GM12878 (cell line): ENCODE data around the gene NOS1. TPM values are rescaled to one million over a fixed set of nuclear protein-coding genes. Genes with fewer than 3 reads are reported as not detected.

Source experiments
- ATAC-seq: fragments of 200-7000 bp; cut with Tn5 transposase; 3 replicates; pipeline ENCODE4 v1.9.1; 2020; ENCODE audit warnings: mild to moderate bottlenecking, moderate library complexity
- BruUV-seq: library from RNA; stranded (reverse); fragments of 400-500 nt; replicated peaks from 2 replicates; lab custom pipeline; 2021; lab: Mats Ljungman, UMichigan
- CTCF ChIA-PET: fragments of 300-600 bp; sonication (Branson Sonifier 250); formaldehyde crosslinking; extraction: SDS; loops from one replicate; lab custom pipeline; 2021; ENCODE audit warnings: inconsistent platforms; lab: Yijun Ruan, JAX
- POLR2A ChIA-PET: fragments of 350-600 bp; formaldehyde crosslinking; extraction: SDS; loops from one replicate; lab custom pipeline; 2021; ENCODE audit warnings: inconsistent platforms; lab: Charles Lee
- RAD21 ChIA-PET: fragments of 300-600 bp; sonication (Branson Sonifier 250); formaldehyde crosslinking; loops from one replicate; lab custom pipeline; 2023; ENCODE audit warnings: antibody characterized with exemption; ENCODE audit not compliant: unreplicated experiment; lab: Charles Lee
- SMC1A ChIA-PET: fragments of 300-600 bp; sonication (Branson Sonifier 250); formaldehyde crosslinking; loops from one replicate; lab custom pipeline; 2023; ENCODE audit not compliant: unreplicated experiment, uncharacterized antibody; lab: Charles Lee
- DNase-seq: peaks from one replicate; pipeline ENCODE4 v3.0.0-alpha.2; 2011; ENCODE audit warnings: low read depth, low spot score
- FAIRE-seq: peaks from 3 replicates; lab custom pipeline; 2011; peaks lifted over from hg19 to GRCh38; lab: Jason Lieb, UNC
- H2AFZ ChIP-seq: 2 replicates; pipeline ENCODE4 v1.6.0; 2011; ENCODE audit warnings: low read depth, low read length, control low read depth; ENCODE audit not compliant: control insufficient read depth
- H3K27ac ChIP-seq: 2 replicates; pipeline ENCODE4 v1.5.1; 2011; ENCODE audit warnings: control low read depth; ENCODE audit not compliant: control insufficient read depth, insufficient read depth
- H3K27me3 ChIP-seq, 2 experiments: replicated peaks in 1 of 2; 2 replicates each; pipeline versions ENCODE4 v1.6.0 to v1.6.1; 2011; ENCODE audit warnings: low read length in 1 of 2; ENCODE audit not compliant: control insufficient read depth in 2 of 2, insufficient read depth in 2 of 2
- H3K36me3 ChIP-seq, 2 experiments: 2 replicates each; pipeline ENCODE4 v1.5.1; 2011; ENCODE audit warnings: low read length in 1 of 2; ENCODE audit not compliant: control insufficient read depth in 2 of 2, insufficient read depth in 2 of 2
- H3K4me1 ChIP-seq: 2 replicates; pipeline ENCODE4 v1.6.1; 2011; ENCODE audit warnings: mild to moderate bottlenecking, low read length, moderate library complexity, mixed read lengths; ENCODE audit not compliant: control insufficient read depth, insufficient read depth
- H3K4me2 ChIP-seq: 2 replicates; pipeline ENCODE4 v1.6.0; 2011; ENCODE audit warnings: control low read depth; ENCODE audit not compliant: control insufficient read depth, insufficient read depth
- H3K4me3 ChIP-seq: fragments of 200-600 bp; sonication (generic); 2 replicates; pipeline ENCODE4 v1.5.1; 2016
- H3K79me2 ChIP-seq: 2 replicates; pipeline ENCODE4 v1.6.0; 2011; ENCODE audit warnings: low read length; ENCODE audit not compliant: control insufficient read depth, insufficient read depth
- H3K9ac ChIP-seq: 2 replicates; pipeline ENCODE4 v1.8.0; 2011; ENCODE audit warnings: low read length, control low read depth, mixed read lengths; ENCODE audit not compliant: control insufficient read depth, insufficient read depth
- H3K9me3 ChIP-seq: replicated peaks from 3 replicates; pipeline ENCODE4 v1.5.1; 2011; ENCODE audit warnings: mild to moderate bottlenecking, low read length; ENCODE audit not compliant: control insufficient read depth, insufficient read depth
- H4K20me1 ChIP-seq: 2 replicates; pipeline ENCODE4 v1.6.0; 2011; ENCODE audit not compliant: control insufficient read depth, insufficient read depth
- BHLHE40 ChIP-seq, 2 experiments: fragments of 450-650 bp in 1 of 2; IDR thresholded peaks; 2 replicates each; pipeline ENCODE4 v1.6.1; 2011 to 2017; ENCODE audit warnings: low read depth in 2 of 2, borderline replicate concordance in 1 of 2, improper control_type of control experiment in 1 of 2, low read length in 1 of 2, mild to moderate bottlenecking in 1 of 2
- CBFB ChIP-seq: IDR thresholded peaks from 2 replicates; pipeline ENCODE4 v1.6.1; 2016; ENCODE audit warnings: antibody characterized with exemption, low read depth
- GATAD2B ChIP-seq: fragments of 450-650 bp; conservative IDR thresholded peaks from 2 replicates; pipeline ENCODE4 v1.6.1; 2017; ENCODE audit warnings: low read depth, mild to moderate bottlenecking, moderate library complexity
- KLF5 ChIP-seq: fragments of 450-650 bp; IDR thresholded peaks from 2 replicates; pipeline ENCODE4 v1.6.1; 2014; ENCODE audit warnings: mild to moderate bottlenecking; ENCODE audit not compliant: partially characterized antibody
- MEF2A ChIP-seq: IDR thresholded peaks from 2 replicates; pipeline ENCODE4 v1.6.1; 2011; ENCODE audit warnings: low read depth, mild to moderate bottlenecking, low read length, moderate library complexity; ENCODE audit not compliant: insufficient read depth
- MEF2B ChIP-seq: fragments of 450-650 bp; IDR thresholded peaks from 2 replicates; pipeline ENCODE4 v1.6.1; 2018; ENCODE audit warnings: mild to moderate bottlenecking, moderate library complexity; ENCODE audit not compliant: partially characterized antibody, poor library complexity, severe bottlenecking
- MXI1 ChIP-seq: fragments of 150-350 bp; IDR thresholded peaks from 2 replicates; pipeline ENCODE4 v1.6.1; 2011; ENCODE audit warnings: low read depth, mild to moderate bottlenecking, inconsistent platforms, low read length, improper control_type of control experiment
- NR2C1 ChIP-seq: fragments of 450-650 bp; IDR thresholded peaks from 2 replicates; pipeline ENCODE4 v1.6.1; 2017; ENCODE audit warnings: antibody characterized with exemption, mild to moderate bottlenecking, moderate library complexity
- NRF1 ChIP-seq: conservative IDR thresholded peaks from 2 replicates; pipeline ENCODE4 v1.6.1; 2011; ENCODE audit warnings: mild to moderate bottlenecking, low read depth, low read length, improper control_type of control experiment
- RUNX3 ChIP-seq: IDR thresholded peaks from 2 replicates; pipeline ENCODE4 v1.6.1; 2012; ENCODE audit warnings: low read length, inconsistent platforms
- WGBS: methylation state at CpG from one replicate; pipeline ENCODE4 v1.1.6; 2016; ENCODE audit warnings: low lambda C conversion rate; ENCODE audit not compliant: insufficient replicate concordance, insufficient coverage; ENCODE audit errors: missing lambda C conversion rate; 5-methylcytosine and 5-hydroxymethylcytosine counted together
- in situ Hi-C: fragments of 300-500 bp; cut with MboI; formaldehyde crosslinking; loops from 9 replicates; pipeline ENCODE4 v1.14.3; 2018; ENCODE audit warnings: mixed read lengths
- intact Hi-C: fragments of 100-400 bp; cut with micrococcal nuclease; formaldehyde crosslinking; loops from one replicate; pipeline ENCODE4 v1.14.2; 2022; ENCODE audit not compliant: unreplicated experiment
- polyA plus RNA-seq, 11 experiments: library from polyadenylated mRNA; depleted of rRNA in 4 of 11; unstranded in 6 of 11; stranded (reverse) in 5 of 11; fragments of >200 nt; fragmentation: Nextera tagmentation in 4 of 11; fragmentation: Illumina TruSeq in 1 of 11; extraction: Ambion mirVana in 4 of 11; extraction: Trizol in 1 of 11; gene quantifications; 1 replicate in 1 of 11; 2 replicates in 10 of 11; pipeline versions ENCODE4 v1.2.1 to v1.2.3, GENCODE V29; 2011 to 2016; ENCODE audit warnings: inconsistent platforms in 2 of 11, missing spikeins in 2 of 11, low read depth in 1 of 11
- total RNA-seq, 4 experiments: library from RNA; depleted of rRNA in 3 of 4; stranded (reverse); fragments of >200 nt in 3 of 4; fragmentation: Illumina TruSeq in 1 of 4; extraction: Trizol in 1 of 4; gene quantifications; 2 replicates each; pipeline versions ENCODE4 v1.2.1 to v1.2.3, GENCODE V29; 2013 to 2021

Gene NOS1
- total and polyA plus RNA-seq, 10 of the 15 experiments (the other 5 are each of a cell fraction or from before 2014, with no cell fraction given) = under 0.01 to 0.04 (median 0.01) TPM; not detected in 7

GRCh38 chr12:117255386-117255785 lies 106.0 kb downstream of the NOS1 start:
- BruUV-seq = no TSS peak
- Histone ChIP-seq H3K4me1 (no peaks in the 10 kb centered on the region), H3K79me2 (no peaks in the 10 kb centered on the region), H3K4me3 (no peak overlapping the region), H2AFZ (no peak overlapping the region), H3K36me3 (no peaks in the 10 kb centered on the region), H3K9me3 (no peaks in the 10 kb centered on the region; the same call in 2 of the 3 replicates)
- intact Hi-C loops = no loop called here
- ChIA-PET POLR2A (no interaction called here), RAD21 (no interaction called here)
- TF ChIP-seq NR2C1 (peak; percentile 25; the same call in 1 of the 2 replicates), MEF2B (peak; percentile 17), GATAD2B (no peak), MEF2A (peak; percentile 64; the same call in 1 of the 2 replicates), BHLHE40 (IDR thresholded peaks at IDR 0.05; ENCODE audit: borderline replicate concordance in 1 of 2, low read depth in 2 of 2, low read length in 1 of 2) (peak; percentile 38 to 66; a peak in 2 of 4 replicates), RUNX3 (peak; percentile 26; the same call in 1 of the 2 replicates)
- TF ChIP-seq, all 136 proteins: peak for 5
- Histone ChIP-seq H3K9ac (no peak overlapping the region), H4K20me1 (no peaks in the 10 kb centered on the region), H3K27me3 (no peaks in the 10 kb centered on the region; a peak in 1 of 4 replicates), H3K27ac (no peak overlapping the region), H3K4me2 (no peak overlapping the region)
- FAIRE-seq = no peak
- DNase-seq = no peak
- ChIA-PET CTCF (no interaction called here), SMC1A (no interaction called here)
- ATAC-seq = no peak
- in situ Hi-C loops = no loop called here
- 41% methylated on average over 4 of the region's 4 CpGs for WGBS

GRCh38 chr12:117243488-117243887 lies 117.9 kb downstream of the NOS1 start:
- Histone ChIP-seq H3K27ac (no peak overlapping the region), H3K4me1 (no peaks in the 10 kb centered on the region), H3K4me3 (no peak overlapping the region)
- no peak for FAIRE-seq
- WGBS = 0% methylated on average over 1 of the region's 1 CpG
- no peak for TF ChIP-seq NRF1
- no peak for TF ChIP-seq KLF5
- no peak for TF ChIP-seq MXI1
- no peak for TF ChIP-seq CBFB
- TF ChIP-seq, all 136 proteins: peak for 0
- ChIA-PET POLR2A (no interaction called here), RAD21 (no interaction called here), CTCF (no interaction called here), SMC1A (no interaction called here)
- no peak for ATAC-seq
- Histone ChIP-seq H3K4me2 (no peak overlapping the region), H2AFZ (no peak overlapping the region), H3K27me3 (peaks cover 0 to 1% of the 10 kb centered on the region in 2 experiments; a peak in 1 of 4 replicates), H3K9me3 (no peaks in the 10 kb centered on the region), H3K36me3 (no peaks in the 10 kb centered on the region), H3K9ac (no peak overlapping the region), H3K79me2 (no peaks in the 10 kb centered on the region), H4K20me1 (no peaks in the 10 kb centered on the region)
- in situ Hi-C loops (no loop called here), intact Hi-C loops (no loop called here)
- no peak for DNase-seq
- BruUV-seq = no TSS peak
